Activated CD4-positive, alpha-beta memory T cell treated with anti-CD3 and anti-CD28 coated beads, Interleukin-2, amount 10 ng/mL, durations not matched to agents 7 days and 5 days (primary cell): ENCODE measurements around the gene ELP5. TPM values are rescaled to one million over a fixed set of nuclear protein-coding genes. Genes with fewer than 3 reads are reported as not detected.
A peak's percentile ranks its signal among the peaks of the same experiment; 100 is the strongest.

ENCODE experiments used
- CTCF ChIA-PET: fragments of 350-600 bp; sonication (Branson Sonifier 250); formaldehyde crosslinking; loops from one replicate; lab custom pipeline; 2021; ENCODE audit warnings: antibody characterized with exemption, inconsistent platforms; lab: Charles Lee
- POLR2A ChIA-PET: fragments of 350-600 bp; sonication (Branson Sonifier 250); formaldehyde crosslinking; loops from one replicate; lab custom pipeline; 2021; ENCODE audit warnings: antibody characterized with exemption; lab: Charles Lee
- DNase-seq: peaks from one replicate; pipeline ENCODE4 v3.0.0-alpha.2; 2020
- H3K27ac Mint-ChIP-seq: one replicate; pipeline ENCODE4 v1.8.0; 2021; ENCODE audit warnings: mild to moderate bottlenecking, mixed read lengths
- H3K27me3 Mint-ChIP-seq: one replicate; pipeline ENCODE4 v1.8.0; 2021; ENCODE audit warnings: mixed read lengths
- H3K36me3 Mint-ChIP-seq: one replicate; pipeline ENCODE4 v1.8.0; 2021; ENCODE audit warnings: low read depth, mixed read lengths
- H3K4me1 Mint-ChIP-seq: one replicate; pipeline ENCODE4 v1.8.0; 2021; ENCODE audit warnings: mixed read lengths
- H3K4me3 Mint-ChIP-seq: one replicate; pipeline ENCODE4 v1.8.0; 2021; ENCODE audit warnings: mild to moderate bottlenecking, mixed read lengths
- H3K9me3 Mint-ChIP-seq: one replicate; pipeline ENCODE4 v1.8.0; 2021; ENCODE audit warnings: mixed read lengths
- total RNA-seq, 2 experiments: library from RNA; stranded (reverse); gene quantifications; one replicate each; pipeline ENCODE4 v1.2.3, GENCODE V29; 2021

The ELP5 gene
- 10 to 100 TPM; 40.4 to 42.1 TPM for total RNA-seq

GRCh38 chr17:7252176-7253043, at the start of gene ELP5:
ELP5 (plus strand) TSS chr17:7252215; CDS start chr17:7252551, 336 bp downstream.
- H3K36me3 Mint-ChIP-seq: peaks cover 49% of the 10 kb centered on the region
- H3K9me3 Mint-ChIP-seq: no peaks in the 10 kb centered on the region
- no peaks in the 10 kb centered on the region for H3K27me3 Mint-ChIP-seq
- peak within 1 kb of the TSS; percentile 91 for H3K4me3 Mint-ChIP-seq
- ChIA-PET POLR2A (interaction anchor here (1.3 to 3.9 kb wide), 4 partner anchors 12 to 63 kb away, joined by 4 to 74 read pairs (median 8); partner anchors contain the start of genes ACADVL, DVL2, GABARAP and GPS2), CTCF (interaction anchor here (1.0 kb wide), 1 partner anchor 32 kb away, joined by 3 read pairs; no protein-coding TSS in a partner anchor)
- peak; percentile 93 for DNase-seq
- H3K4me1 Mint-ChIP-seq: peaks cover 46% of the 10 kb centered on the region
- H3K27ac Mint-ChIP-seq: peak within 1 kb of the TSS; percentile 97

- DNase-seq: no peak
- Mint-ChIP-seq H3K27ac (no peak overlapping the region), H3K9me3 (no peaks in the 10 kb centered on the region), H3K4me1 (peaks cover 32% of the 10 kb centered on the region), H3K4me3 (no peak overlapping the region), H3K27me3 (peaks cover under 1% of the 10 kb centered on the region), H3K36me3 (no peaks in the 10 kb centered on the region)
- ChIA-PET CTCF (interaction anchor here (1.1 kb wide), 1 partner anchor 16 kb away, joined by 3 read pairs; the partner anchor contains the start of gene DLG4), POLR2A (no interaction called here)
Observed at GRCh38 chr17:7203391-7203790, 48.6 kb upstream of the ELP5 start.

- Mint-ChIP-seq H3K27me3 (peaks cover 4% of the 10 kb centered on the region), H3K36me3 (no peaks in the 10 kb centered on the region), H3K4me1 (peaks cover 32% of the 10 kb centered on the region), H3K4me3 (peak overlapping the region; percentile 70), H3K27ac (peak overlapping the region; percentile 76), H3K9me3 (no peaks in the 10 kb centered on the region)
- peak; percentile 31 for DNase-seq
- ChIA-PET POLR2A (no interaction called here), CTCF (interaction anchor here (1.1 kb wide), 1 partner anchor 17 kb away, joined by 3 read pairs; no protein-coding TSS in a partner anchor)
Observed at GRCh38 chr17:7204336-7204735, 47.7 kb upstream of the ELP5 start.

- Mint-ChIP-seq H3K36me3 (no peaks in the 10 kb centered on the region), H3K27me3 (peaks cover 6% of the 10 kb centered on the region), H3K4me3 (peak overlapping the region; percentile 70), H3K4me1 (peaks cover 32% of the 10 kb centered on the region), H3K27ac (peak overlapping the region; percentile 76), H3K9me3 (no peaks in the 10 kb centered on the region)
- ChIA-PET POLR2A (no interaction called here), CTCF (interaction anchor here (1.1 kb wide), 1 partner anchor 16 kb away, joined by 3 read pairs; no protein-coding TSS in a partner anchor)
- DNase-seq: peak; percentile 93
Observed at GRCh38 chr17:7204828-7205461, 47.1 kb upstream of the ELP5 start.

- no peak for DNase-seq
- H3K4me1 Mint-ChIP-seq: peaks cover 32% of the 10 kb centered on the region
- peak overlapping the region; percentile 70 for H3K4me3 Mint-ChIP-seq
- CTCF ChIA-PET: interaction anchor here (0.8 kb wide), 1 partner anchor 15 kb away, joined by 5 read pairs; no protein-coding TSS in a partner anchor
- POLR2A ChIA-PET: interaction anchor here (1.0 to 1.5 kb wide), 2 partner anchors 160 to 170 kb away, joined by 3 read pairs; partner anchors contain the start of gene SLC16A13
- H3K27ac Mint-ChIP-seq: peak overlapping the region; percentile 76
- no peaks in the 10 kb centered on the region for H3K36me3 Mint-ChIP-seq
- H3K9me3 Mint-ChIP-seq: no peaks in the 10 kb centered on the region
- peaks cover 11% of the 10 kb centered on the region for H3K27me3 Mint-ChIP-seq
Observed at GRCh38 chr17:7205561-7205960, 46.5 kb upstream of the ELP5 start.

GRCh38 chr17:7207120-7208001, 44.7 kb upstream of the ELP5 start:
- CTCF ChIA-PET: no interaction called here
- Mint-ChIP-seq H3K4me3 (no peak overlapping the region), H3K36me3 (no peaks in the 10 kb centered on the region), H3K4me1 (peaks cover 32% of the 10 kb centered on the region), H3K27me3 (peaks cover 17% of the 10 kb centered on the region), H3K27ac (peak overlapping the region; percentile 16), H3K9me3 (no peaks in the 10 kb centered on the region)
- POLR2A ChIA-PET: interaction anchor here (1.3 kb wide), 1 partner anchor 30 kb away, joined by 4 read pairs; no protein-coding TSS in a partner anchor
- no peak for DNase-seq

GRCh38 chr17:7208027-7208571, 43.9 kb upstream of the ELP5 start:
- DNase-seq: no peak
- Mint-ChIP-seq H3K9me3 (no peaks in the 10 kb centered on the region), H3K4me3 (no peak overlapping the region), H3K36me3 (no peaks in the 10 kb centered on the region), H3K27ac (no peak overlapping the region), H3K27me3 (peaks cover 18% of the 10 kb centered on the region), H3K4me1 (peaks cover 29% of the 10 kb centered on the region)
- ChIA-PET POLR2A (interaction anchor here (1.3 to 2.1 kb wide), 2 partner anchors 12 to 31 kb away, joined by 4 to 8 read pairs; partner anchors contain the start of genes ACADVL and DLG4), CTCF (no interaction called here)

- ChIA-PET POLR2A (interaction anchor here (2.1 kb wide), 1 partner anchor 11 kb away, joined by 8 read pairs; the partner anchor contains the start of genes ACADVL and DLG4), CTCF (no interaction called here)
- H3K36me3 Mint-ChIP-seq: no peaks in the 10 kb centered on the region
- no peak for DNase-seq
- peaks cover 22% of the 10 kb centered on the region for H3K27me3 Mint-ChIP-seq
- no peak overlapping the region for H3K4me3 Mint-ChIP-seq
- peaks cover 32% of the 10 kb centered on the region for H3K4me1 Mint-ChIP-seq
- no peaks in the 10 kb centered on the region for H3K9me3 Mint-ChIP-seq
- H3K27ac Mint-ChIP-seq: no peak overlapping the region
Observed at GRCh38 chr17:7208754-7209460, 43.1 kb upstream of the ELP5 start.

GRCh38 chr17:7211491-7212273, 40.3 kb upstream of the ELP5 start:
- no peak for DNase-seq
- Mint-ChIP-seq H3K9me3 (no peaks in the 10 kb centered on the region), H3K27ac (no peak overlapping the region), H3K27me3 (peaks cover 22% of the 10 kb centered on the region), H3K4me3 (no peak overlapping the region), H3K36me3 (no peaks in the 10 kb centered on the region), H3K4me1 (peaks cover 32% of the 10 kb centered on the region)
- ChIA-PET POLR2A (no interaction called here), CTCF (no interaction called here)

- ChIA-PET POLR2A (interaction anchor here (1.1 to 1.5 kb wide), 7 partner anchors 11 to 178 kb away, joined by 3 to 6 read pairs (median 5); partner anchors contain the start of gene SLC16A13), CTCF (interaction anchor here (1.0 to 2.1 kb wide), 4 partner anchors 24 to 178 kb away, joined by 3 to 13 read pairs (median 3); partner anchors contain the start of genes NEURL4 and SLC16A13)
- no peaks in the 10 kb centered on the region for H3K9me3 Mint-ChIP-seq
- H3K27me3 Mint-ChIP-seq: peaks cover 21% of the 10 kb centered on the region
- peak overlapping the region; percentile 81 for H3K27ac Mint-ChIP-seq
- DNase-seq: no peak
- H3K4me1 Mint-ChIP-seq: peaks cover 42% of the 10 kb centered on the region
- H3K4me3 Mint-ChIP-seq: peak overlapping the region; percentile 82
- no peaks in the 10 kb centered on the region for H3K36me3 Mint-ChIP-seq
Observed at GRCh38 chr17:7213895-7214299, 38.1 kb upstream of the ELP5 start.
